ENCODE data around the gene RPLP2.

RPLP2 gene

DNA sequence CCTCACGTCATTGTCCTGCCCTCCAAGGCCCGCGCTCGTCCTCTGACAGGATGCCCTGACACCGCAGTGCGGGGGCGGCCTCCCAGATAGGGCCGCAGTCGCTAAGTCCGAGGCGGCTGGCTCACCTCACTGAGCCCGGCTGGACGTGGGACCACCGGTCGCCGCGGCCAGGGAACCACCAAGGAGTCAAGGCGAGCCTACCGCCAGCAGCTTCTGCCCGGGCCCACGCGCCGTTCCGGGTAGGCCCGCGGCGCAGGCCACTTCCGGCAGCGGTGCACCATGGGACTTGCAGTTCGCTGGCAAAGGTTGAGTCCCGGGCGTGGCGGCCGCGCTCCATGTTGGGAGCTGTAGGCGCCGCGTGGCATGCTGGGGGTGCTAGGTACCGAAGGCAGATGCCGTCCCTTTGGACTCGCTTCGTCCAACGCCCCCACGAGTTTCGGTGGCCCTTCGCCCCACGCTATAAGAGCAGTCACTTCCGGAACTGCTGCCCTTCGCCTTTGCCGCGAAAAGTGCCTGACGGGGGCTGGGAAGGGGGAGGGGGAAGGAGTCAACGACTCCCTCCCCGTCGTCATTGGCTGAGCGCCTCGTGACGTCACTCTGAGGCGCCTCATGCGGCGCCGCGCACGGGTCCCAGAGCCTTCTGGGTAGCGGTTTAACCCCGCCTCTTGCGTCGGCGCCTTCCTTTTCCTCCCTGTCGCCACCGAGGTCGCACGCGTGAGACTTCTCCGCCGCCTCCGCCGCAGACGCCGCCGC is at the start of gene RPLP2:
TSS of gene RPLP2 (plus strand) at position 681 of the 753 bp plus-strand sequence. CDS start 268 bp downstream, outside the sequence.
- in situ Hi-C loops (cut with MboI; ENCODE audit: low sequenced_read_pairs) = no loop called here

- in situ Hi-C loops (cut with MboI; ENCODE audit: low sequenced_read_pairs) = no loop called here
Observed at GRCh38 chr11:760236-760635, 49.5 kb upstream of the RPLP2 start.

- in situ Hi-C loops (cut with MboI; ENCODE audit: low sequenced_read_pairs) = no loop called here
Observed at GRCh38 chr11:761526-762108, 48.1 kb upstream of the RPLP2 start.

DNA sequence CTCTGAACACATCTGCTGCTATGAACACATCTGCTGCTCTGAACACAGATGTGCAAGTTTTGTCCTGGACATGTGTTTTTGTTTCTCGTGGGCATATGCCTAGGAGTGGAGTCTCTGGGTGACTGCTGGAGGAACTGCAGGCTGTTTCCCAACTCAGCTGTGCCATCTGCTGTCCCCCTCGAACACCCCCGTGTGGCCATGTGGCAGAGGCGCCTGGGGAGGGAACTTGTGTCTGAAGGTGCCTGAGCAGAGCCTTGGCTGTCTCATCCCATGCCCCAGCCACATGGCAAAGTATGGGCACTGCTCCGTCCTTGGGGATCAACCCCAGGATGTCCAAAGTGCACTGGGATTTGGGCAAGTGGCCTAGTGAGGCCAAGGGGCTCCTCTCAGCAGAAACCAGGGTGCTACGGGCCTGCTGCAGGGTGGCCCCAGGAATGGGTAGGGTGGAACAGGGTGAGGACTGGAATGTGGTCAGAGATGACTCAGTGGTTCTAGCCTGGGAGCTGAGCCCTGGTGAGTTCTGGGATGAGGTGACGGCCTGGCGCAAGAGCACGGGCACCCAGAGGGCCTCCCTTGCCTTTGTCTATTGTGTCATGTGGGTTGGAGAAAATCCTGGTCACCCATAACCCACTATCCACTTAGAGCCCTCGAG is 47.2 kb upstream of the RPLP2 start:
- in situ Hi-C loops (cut with MboI; ENCODE audit: low sequenced_read_pairs) = no loop called here

DNA sequence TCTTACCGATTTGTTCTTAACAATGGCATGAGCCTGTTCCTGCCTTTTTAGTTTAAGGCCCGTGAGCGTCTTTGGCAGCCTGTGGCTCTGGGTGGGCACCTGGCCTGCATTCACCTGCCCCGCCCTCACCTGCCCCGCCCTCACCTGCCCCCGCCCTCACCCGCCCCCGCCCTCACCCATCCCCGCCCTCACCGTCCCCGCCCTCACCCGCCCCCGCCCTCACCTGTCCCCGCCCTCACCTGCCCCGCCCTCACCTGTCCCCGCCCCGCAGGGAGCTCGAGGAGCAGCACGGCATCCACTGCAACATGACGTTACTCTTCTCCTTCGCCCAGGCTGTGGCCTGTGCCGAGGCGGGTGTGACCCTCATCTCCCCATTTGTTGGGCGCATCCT is 46.7 kb upstream of the RPLP2 start:
- in situ Hi-C loops (cut with MboI; ENCODE audit: low sequenced_read_pairs) = no loop called here

DNA sequence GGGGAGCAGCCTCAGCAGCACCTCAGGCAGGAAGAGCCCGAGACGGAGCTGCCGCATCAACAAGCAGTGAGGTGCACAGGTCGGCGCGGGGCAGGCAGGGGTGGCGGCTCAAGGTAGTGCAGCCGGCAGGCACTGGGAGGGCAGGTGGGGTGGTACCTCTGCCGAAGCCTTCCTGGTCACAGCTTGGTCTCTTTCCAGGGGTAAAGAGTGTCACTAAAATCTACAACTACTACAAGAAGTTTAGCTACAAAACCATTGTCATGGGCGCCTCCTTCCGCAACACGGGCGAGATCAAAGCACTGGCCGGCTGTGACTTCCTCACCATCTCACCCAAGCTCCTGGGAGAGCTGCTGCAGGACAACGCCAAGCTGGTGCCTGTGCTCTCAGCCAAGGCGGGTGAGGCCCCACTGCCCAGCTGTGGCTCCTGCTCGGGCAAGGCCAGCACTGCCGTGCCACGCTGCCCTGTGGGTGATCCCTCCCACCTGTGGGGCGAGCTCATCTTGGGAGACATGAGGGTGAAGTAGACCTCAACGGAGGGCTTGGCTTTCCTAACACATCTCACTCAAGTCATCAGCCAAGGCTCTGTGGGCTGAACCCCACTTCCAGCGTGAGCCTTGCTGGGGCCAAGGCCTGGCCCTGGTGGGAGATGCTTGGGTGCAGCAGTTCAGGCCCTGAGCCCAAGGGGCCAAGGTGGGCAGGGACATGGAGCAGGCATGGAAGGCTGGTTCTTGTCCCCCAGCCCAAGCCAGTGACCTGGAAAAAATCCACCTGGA is 46.0 kb upstream of the RPLP2 start:
- in situ Hi-C loops (cut with MboI; ENCODE audit: low sequenced_read_pairs) = no loop called here

DNA sequence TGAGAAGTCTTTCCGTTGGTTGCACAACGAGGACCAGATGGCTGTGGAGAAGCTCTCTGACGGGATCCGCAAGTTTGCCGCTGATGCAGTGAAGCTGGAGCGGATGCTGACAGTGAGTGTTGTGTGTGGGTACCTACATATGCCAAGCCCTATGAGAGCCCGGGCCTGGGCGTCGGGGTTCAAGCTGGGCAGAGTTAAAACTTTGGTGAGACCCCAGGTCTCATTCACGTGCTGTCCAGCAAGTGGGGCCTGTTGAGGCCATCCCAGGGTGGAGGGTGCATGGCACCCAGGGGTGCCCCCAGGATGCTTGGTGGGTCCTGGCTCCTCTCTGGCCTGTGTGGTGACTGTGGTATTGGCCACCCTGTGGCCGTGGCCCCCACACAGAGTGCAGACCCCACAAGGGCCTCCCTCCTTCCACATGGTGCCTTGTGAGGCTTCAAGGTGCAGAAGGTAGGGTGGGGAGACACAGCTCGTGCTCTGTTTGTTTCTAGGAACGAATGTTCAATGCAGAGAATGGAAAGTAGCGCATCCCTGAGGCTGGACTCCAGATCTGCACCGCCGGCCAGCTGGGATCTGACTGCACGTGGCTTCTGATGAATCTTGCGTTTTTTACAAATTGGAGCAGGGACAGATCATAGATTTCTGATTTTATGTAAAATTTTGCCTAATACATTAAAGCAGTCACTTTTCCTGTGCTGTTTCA is 45.3 kb upstream of the RPLP2 start:
- in situ Hi-C loops (cut with MboI; ENCODE audit: low sequenced_read_pairs) = no loop called here

GRCh38 chr11:765025-765801 is 44.6 kb upstream of the RPLP2 start:
- in situ Hi-C loops (cut with MboI; ENCODE audit: low sequenced_read_pairs) = no loop called here

DNA sequence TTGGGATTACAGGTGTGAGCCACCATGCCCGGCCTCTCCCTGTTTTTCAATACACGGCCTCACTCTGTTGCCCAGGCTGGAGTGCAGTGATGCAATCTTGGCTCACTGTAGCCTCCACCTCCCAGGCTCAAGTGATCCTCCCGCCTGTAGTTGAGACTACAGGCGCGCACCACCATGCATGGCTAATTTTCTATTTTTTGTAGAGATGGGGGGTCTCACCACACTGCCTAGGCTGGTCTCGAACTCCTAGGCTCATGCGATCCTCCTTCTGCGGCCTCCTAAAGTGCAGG is 44.0 kb upstream of the RPLP2 start:
- in situ Hi-C loops (cut with MboI; ENCODE audit: low sequenced_read_pairs) = no loop called here

DNA sequence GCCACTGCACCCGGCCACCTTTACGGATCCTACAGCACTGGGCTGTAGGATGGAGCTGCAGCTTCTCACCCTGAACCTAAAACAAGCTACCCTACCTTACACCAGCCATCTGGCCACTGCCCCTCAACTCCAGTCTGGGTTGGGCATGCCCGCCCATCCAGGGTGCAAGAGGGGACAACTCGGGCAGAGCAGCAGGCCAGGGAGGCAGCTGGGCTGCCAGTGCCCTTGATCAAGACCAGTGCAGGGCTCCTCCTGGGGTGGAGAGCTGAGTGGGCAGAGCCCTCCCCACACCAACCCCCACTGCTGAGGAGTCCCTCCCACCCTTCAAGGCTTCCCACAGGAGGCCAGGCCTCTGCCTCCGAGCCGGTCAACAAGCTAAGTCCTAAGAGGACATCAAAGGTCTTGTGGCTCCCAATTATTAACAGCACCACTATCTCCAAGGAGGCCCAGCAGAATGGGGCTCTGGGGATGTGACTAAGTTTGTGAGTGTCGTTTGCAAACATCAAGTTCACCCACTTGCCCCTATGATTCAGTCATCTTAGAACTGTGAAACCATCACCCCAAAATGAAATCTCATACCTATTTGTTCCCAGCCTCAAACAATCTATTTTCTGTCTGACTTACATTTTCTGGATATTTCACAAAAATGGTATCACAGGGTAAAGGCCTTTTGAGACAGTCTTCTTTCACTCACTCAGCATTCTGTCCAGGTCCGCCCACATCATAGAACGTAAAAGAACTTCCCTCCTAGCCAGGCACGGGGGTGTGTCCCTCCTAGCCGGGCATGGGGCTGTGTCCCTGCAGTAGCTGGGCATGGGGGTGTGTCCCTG is 43.4 kb upstream of the RPLP2 start:
- in situ Hi-C loops (cut with MboI; ENCODE audit: low sequenced_read_pairs) = no loop called here

DNA sequence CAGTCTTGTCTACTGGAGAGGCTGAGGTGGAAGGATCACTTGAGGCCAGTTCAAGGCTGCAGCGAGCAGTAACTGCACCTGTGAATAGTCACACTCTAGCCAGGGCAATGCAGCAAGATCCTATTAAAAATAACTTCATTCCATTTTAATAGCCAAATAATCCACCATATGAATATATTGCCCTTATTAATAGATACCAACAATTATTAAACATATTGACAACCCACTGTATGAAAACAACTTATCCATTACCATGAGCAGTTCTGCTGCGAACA is 42.9 kb upstream of the RPLP2 start:
- in situ Hi-C loops (cut with MboI; ENCODE audit: low sequenced_read_pairs) = no loop called here

GRCh38 chr11:767238-767637 is 42.5 kb upstream of the RPLP2 start:
- in situ Hi-C loops (cut with MboI; ENCODE audit: low sequenced_read_pairs) = no loop called here

GRCh38 chr11:769887-770641 is 39.7 kb upstream of the RPLP2 start:
- in situ Hi-C loops (cut with MboI; ENCODE audit: low sequenced_read_pairs) = no loop called here

DNA sequence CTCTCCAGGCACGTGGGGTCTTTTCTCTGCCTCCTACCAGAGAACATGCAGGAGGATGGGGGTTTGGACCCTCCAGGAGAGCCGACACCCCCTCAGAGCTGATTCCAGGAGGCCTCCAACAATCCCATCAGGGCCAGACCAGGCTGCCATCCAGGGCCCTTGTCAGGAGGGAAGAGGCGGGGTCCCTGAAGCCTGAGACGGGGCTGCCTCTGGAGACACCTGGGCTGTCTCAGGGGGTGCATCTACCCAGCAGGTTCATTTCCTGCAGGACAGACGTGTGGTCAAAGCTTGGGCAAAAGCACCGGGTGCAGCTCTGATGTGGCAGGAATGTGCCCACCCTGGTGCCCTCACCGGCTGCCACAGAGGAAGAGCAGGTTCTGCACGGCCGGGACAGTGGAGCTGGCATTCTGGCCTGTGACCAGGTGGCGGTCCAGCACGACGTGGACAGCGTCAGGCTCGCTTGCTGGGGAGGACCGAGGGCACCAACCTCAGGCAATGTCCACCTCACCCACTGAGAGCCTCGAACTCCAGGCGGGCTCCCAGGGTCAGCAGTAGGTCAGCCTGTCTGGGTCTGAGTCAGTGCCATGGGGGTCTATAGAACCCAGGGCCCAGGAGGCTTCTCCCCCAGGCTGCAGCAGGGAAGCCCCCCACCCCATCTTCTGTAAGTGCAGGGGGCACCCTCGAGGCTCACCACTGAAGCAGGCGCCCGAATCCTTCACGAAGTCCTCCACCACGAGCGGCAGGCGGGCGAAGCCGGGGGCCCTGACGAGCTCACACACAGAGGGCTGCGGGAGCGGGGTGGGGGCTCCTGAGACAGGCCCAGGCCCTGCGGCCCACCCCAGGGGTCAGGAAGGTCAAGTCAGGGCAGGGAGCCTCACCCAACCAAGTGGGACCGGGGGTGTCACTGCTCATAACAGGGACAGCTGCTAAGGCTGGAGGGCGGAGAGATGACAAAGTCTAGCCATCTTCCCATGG is 38.8 kb upstream of the RPLP2 start:
- in situ Hi-C loops (cut with MboI; ENCODE audit: low sequenced_read_pairs) = no loop called here

GRCh38 chr11:771617-772204 is 38.1 kb upstream of the RPLP2 start:
- in situ Hi-C loops (cut with MboI; ENCODE audit: low sequenced_read_pairs) = no loop called here

DNA sequence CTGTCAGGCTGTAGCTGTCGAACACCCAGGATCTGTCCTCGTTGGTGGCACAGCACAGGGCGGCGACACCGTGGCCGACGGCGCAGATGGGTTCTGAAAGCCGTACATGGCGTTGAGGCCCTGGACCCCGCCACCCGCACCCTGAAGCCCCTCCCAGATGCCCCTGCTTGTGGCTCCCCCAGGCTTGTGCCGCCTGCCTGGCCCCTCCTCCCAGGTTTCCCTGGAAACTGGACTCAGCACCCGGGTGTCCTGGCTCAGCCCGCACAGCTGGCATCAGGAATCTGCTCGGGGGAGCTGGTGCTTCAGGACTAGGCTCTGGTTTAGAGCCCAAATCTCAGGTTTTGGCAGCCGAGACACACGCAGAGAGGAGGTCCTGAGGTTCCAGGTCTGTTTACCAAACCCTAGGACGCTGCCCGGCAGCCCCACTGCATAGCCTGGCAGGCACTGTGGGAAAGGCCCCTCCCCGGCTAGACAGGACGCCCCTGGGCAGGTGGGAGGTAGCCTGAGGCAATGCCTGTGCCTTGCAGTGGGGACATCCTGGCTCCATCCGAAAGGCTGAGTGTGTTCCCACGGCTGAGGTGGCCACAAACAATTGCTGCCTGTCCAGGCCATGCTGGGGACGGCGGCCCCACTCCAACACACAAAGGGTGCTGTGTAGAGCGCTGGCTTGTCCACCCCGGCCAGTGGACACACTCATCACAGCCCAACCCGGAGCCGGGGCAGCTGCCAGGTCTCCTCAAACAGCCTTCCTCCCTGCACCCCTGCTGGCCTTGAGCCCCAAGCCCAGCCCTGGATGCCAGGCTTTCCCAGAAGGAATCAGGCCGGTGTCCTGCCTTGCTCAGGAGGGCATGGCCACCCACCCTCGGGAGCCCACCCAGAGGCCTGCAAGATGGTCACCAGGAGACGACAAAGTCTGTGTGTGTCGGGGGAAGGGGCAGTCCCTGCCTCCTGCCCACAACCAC is 37.1 kb upstream of the RPLP2 start:
- in situ Hi-C loops (cut with MboI; ENCODE audit: low sequenced_read_pairs) = no loop called here

All from HL-60/S4 treated with retinoic acid at 250 ng/mL for 4 days and 3 days (cell line).